Lower leg skin (tissue), 3 donors: ENCODE data around the gene GSTM1.

ENCODE experiments used
- CTCF ChIP-seq, 3 donors: fragments of 450-650 bp; IDR thresholded peaks; one replicate each; pipeline ENCODE4 v1.5.1; 2016; ENCODE audit warnings: antibody characterized with exemption in 3 of 3, mild to moderate bottlenecking in 3 of 3, moderate library complexity in 2 of 3
- POLR2A ChIP-seq, 2 donors: fragments of 450-650 bp; IDR thresholded peaks; one replicate each; pipeline ENCODE4 v1.6.1; 2016 to 2017; ENCODE audit warnings: antibody characterized with exemption in 2 of 2, mild to moderate bottlenecking in 1 of 2, moderate library complexity in 1 of 2

DNA sequence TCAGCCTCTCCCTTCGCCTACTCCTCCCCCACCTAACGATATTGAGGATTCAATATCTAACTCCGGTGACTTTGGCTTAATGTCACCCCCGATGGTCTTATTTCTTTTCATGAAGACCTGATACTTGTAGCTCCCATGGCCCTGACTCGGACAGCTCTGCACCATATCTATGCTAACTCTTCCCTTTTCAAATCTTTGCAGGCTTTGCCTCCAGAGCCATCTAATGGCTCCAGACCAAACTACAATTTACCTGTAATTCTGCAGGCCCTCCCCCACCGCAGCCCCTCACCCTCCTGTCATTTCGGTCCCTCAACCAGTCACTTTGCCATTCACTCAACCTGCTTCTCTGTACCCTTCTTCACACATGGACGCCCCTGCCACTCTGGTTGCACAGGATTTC is 16.6 kb downstream of the GSTM1 start:
- TF ChIP-seq CTCF (IDR thresholded peaks at IDR 0.05) = no peak
- TF ChIP-seq POLR2A (IDR thresholded peaks at IDR 0.05) = no peak
